ENCODE results near the gene CAPS.
"Not testable (repeated sequence)": the region's sequence is repeated elsewhere in the genome, so short reads cannot be mapped to it uniquely, and the experiment has no call there.

The CAPS gene

GRCh38 chr19:5913739-5914357 lies at the start of gene CAPS:
Gene CAPS, plus strand, starts transcription at chr19:5914254. Its CDS starts 153 bp downstream, at chr19:5914407.
- no peak for DNase-seq (ENCODE audit: low spot score)

GRCh38 chr19:5864725-5865486 lies 49.1 kb upstream of the CAPS start:
- DNase-seq (ENCODE audit: low spot score): no peak

GRCh38 chr19:5865772-5866171 lies 48.3 kb upstream of the CAPS start:
- no peak for DNase-seq (ENCODE audit: low spot score)

- no peak for DNase-seq (ENCODE audit: low spot score)
These were observed 46.6 kb upstream of the CAPS start for GRCh38 chr19:5867201-5868136.

- no peak for DNase-seq (ENCODE audit: low spot score)
These were observed 43.1 kb upstream of the CAPS start for GRCh38 chr19:5870986-5871394.

GRCh38 chr19:5873617-5874199 lies 40.3 kb upstream of the CAPS start:
- DNase-seq (ENCODE audit: low spot score): no peak

GRCh38 chr19:5874496-5874895 lies 39.6 kb upstream of the CAPS start:
- DNase-seq (ENCODE audit: low spot score): not testable (repeated sequence)

GRCh38 chr19:5877427-5877826 lies 36.6 kb upstream of the CAPS start:
- no peak for DNase-seq (ENCODE audit: low spot score)

GRCh38 chr19:5877882-5878281 lies 36.2 kb upstream of the CAPS start:
- no peak for DNase-seq (ENCODE audit: low spot score)

GRCh38 chr19:5880196-5880595 lies 33.9 kb upstream of the CAPS start:
- no peak for DNase-seq (ENCODE audit: low spot score)

GRCh38 chr19:5880604-5881078 lies 33.4 kb upstream of the CAPS start:
- no peak for DNase-seq (ENCODE audit: low spot score)

GRCh38 chr19:5881543-5882299 lies 32.3 kb upstream of the CAPS start:
- no peak for DNase-seq (ENCODE audit: low spot score)

- no peak for DNase-seq (ENCODE audit: low spot score)
These were observed 31.6 kb upstream of the CAPS start for GRCh38 chr19:5882421-5882968.

GRCh38 chr19:5883157-5883873 lies 30.7 kb upstream of the CAPS start:
- DNase-seq (ENCODE audit: low spot score): not testable (repeated sequence)

GRCh38 chr19:5884065-5884811 lies 29.8 kb upstream of the CAPS start:
- DNase-seq (ENCODE audit: low spot score): not testable (repeated sequence)

- no peak for DNase-seq (ENCODE audit: low spot score)
These were observed 24.6 kb upstream of the CAPS start for GRCh38 chr19:5889288-5889971.

- DNase-seq (ENCODE audit: low spot score): no peak
These were observed 24.0 kb upstream of the CAPS start for GRCh38 chr19:5890099-5890498.

- no peak for DNase-seq (ENCODE audit: low spot score)
These were observed 22.5 kb upstream of the CAPS start for GRCh38 chr19:5891572-5891937.
